Measurements from ENCODE around the gene CFAP221.

Gene CFAP221

GRCh38 chr2:119698246-119698645 lies 154.0 kb downstream of the CFAP221 start:
- no peak for DNase-seq (ENCODE audit: low read depth in 2 of 2)

GRCh38 chr2:119699016-119699606 lies 154.9 kb downstream of the CFAP221 start:
- no peak for DNase-seq (ENCODE audit: low read depth in 2 of 2)

GRCh38 chr2:119700866-119701265 lies 156.6 kb downstream of the CFAP221 start:
- no peak for DNase-seq (ENCODE audit: low read depth in 2 of 2)

GRCh38 chr2:119701352-119701751 lies 157.1 kb downstream of the CFAP221 start:
- no peak for DNase-seq (ENCODE audit: low read depth in 2 of 2)

GRCh38 chr2:119702203-119702917 lies 158.1 kb downstream of the CFAP221 start:
- DNase-seq (ENCODE audit: low read depth in 2 of 2): no peak

GRCh38 chr2:119702918-119703401 lies 158.7 kb downstream of the CFAP221 start:
- peak; percentile 36 to 63 for DNase-seq (ENCODE audit: low read depth in 2 of 2)

GRCh38 chr2:119703526-119703925 lies 159.3 kb downstream of the CFAP221 start:
- DNase-seq (ENCODE audit: low read depth in 2 of 2): no peak

GRCh38 chr2:119704670-119705120 lies 160.4 kb downstream of the CFAP221 start:
- DNase-seq (ENCODE audit: low read depth in 2 of 2): no peak

GRCh38 chr2:119706221-119706620 lies 162.0 kb downstream of the CFAP221 start:
- no peak for DNase-seq (ENCODE audit: low read depth in 2 of 2)

Data from stimulated activated CD4-positive, alpha-beta T cell treated with anti-CD3 and anti-CD28 coated beads, Interleukin-15, amount 100 ng/mL, for 48 hours (primary cell).